Left ventricle myocardium superior (tissue), 1 donor: ENCODE measurements around the gene ASF1B. TPM values are rescaled to one million over a fixed set of nuclear protein-coding genes. Genes with fewer than 3 reads are reported as not detected.
A peak's percentile ranks its signal among the peaks of the same experiment; 100 is the strongest.

ENCODE experiments used
- ATAC-seq: fragments of 200-7000 bp; cut with Tn5 transposase; one replicate; pipeline ENCODE4 v1.9.1; 2020; ENCODE audit warnings: mild to moderate bottlenecking, moderate library complexity
- DNase-seq: peaks from one replicate; pipeline ENCODE4 v3.0.0-alpha.2; 2020
- intact Hi-C: fragments of 100-400 bp; cut with micrococcal nuclease; formaldehyde crosslinking; loops from one replicate; pipeline ENCODE4 v1.11.0; 2022
- total RNA-seq: library from RNA; stranded (reverse); fragmentation: NEBNext Ultra II Directional; extraction: Animal tissue kit (Norgen Biotek cat#: 25700); gene quantifications from one replicate; pipeline ENCODE4 v1.2.1, GENCODE V29; 2021
- donor health status: DM: no; HTN: yes; CAD: no; lungs with severe emphysema.

ASF1B gene
- total RNA-seq, 1 donor from 2014 or later: 1.6 TPM

DNA sequence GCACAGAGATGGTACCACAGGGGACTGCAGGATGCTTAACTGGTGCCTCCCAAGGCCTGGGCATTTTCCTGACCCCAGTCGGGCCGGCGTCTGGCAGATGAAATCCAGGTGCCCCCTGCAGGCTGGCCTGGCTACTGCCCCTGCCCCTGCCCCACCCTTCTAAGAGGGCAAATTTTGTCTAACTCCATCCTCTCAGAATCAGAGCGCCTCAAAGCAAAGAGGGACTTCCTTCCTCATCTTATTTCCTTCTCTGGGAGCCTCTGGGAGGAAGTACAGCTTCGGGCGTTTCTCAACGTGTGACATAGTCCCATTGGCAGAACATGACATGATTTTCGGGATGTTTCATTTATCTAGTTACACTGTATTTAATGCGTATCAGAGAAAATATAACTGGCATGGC is 21.5 kb downstream of the ASF1B start:
- peak; percentile 80 for DNase-seq
- intact Hi-C loops: no loop called here
- no peak for ATAC-seq

DNA sequence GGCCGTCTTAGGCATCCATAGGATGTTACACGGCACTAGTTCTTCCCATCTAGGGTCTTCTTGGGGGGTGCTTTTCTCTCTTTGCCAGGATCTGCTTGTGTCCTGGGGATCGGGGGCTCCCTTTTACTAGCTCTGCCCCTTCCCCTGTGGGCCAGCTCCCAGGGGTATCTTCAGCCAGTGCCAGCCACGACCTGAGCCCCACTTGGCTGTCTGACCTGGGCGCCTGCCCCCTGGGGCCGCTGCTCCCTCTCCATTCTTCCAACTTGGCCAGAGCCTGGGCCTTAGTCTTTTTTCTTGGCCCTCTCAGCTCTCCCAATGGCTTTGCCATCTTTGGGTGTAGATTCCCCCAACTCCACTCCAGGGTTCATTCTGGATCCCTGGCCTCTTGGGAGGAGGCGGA is 21.9 kb downstream of the ASF1B start:
- DNase-seq: no peak
- intact Hi-C loops: no loop called here
- no peak for ATAC-seq

DNA sequence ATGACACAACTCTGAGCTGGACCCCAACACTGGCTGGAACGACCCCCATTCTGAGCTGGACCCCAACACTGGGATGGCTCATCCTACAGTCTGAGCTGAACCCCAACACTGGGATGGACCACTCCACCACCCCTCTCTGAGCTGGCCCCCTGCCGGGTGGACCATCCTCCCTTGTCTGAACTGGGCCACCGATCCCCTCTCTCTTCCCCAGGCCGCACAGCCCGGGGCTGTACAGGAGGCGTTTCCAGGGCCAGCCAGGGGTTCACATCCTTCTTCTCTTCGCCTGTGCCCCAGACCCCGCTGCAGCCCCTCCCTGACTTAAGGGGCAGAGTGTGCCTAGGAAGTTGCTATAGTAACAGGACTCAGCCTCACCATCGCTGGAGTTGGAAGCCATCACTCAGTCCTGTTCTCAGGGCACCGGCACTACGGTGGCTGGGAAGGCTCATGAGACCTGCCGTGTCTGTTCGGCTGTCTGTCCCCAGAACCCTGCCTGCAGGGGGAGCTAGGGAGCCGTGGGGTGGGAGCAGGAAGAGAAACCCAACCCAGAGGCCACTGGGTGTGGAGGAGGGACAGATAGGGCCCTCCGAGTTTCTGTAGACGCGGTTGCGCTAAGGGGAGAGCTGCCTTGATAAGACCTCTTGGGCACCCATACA is 22.5 kb downstream of the ASF1B start:
- ATAC-seq: no peak
- peak; percentile 65 for DNase-seq
- intact Hi-C loops: no loop called here

DNA sequence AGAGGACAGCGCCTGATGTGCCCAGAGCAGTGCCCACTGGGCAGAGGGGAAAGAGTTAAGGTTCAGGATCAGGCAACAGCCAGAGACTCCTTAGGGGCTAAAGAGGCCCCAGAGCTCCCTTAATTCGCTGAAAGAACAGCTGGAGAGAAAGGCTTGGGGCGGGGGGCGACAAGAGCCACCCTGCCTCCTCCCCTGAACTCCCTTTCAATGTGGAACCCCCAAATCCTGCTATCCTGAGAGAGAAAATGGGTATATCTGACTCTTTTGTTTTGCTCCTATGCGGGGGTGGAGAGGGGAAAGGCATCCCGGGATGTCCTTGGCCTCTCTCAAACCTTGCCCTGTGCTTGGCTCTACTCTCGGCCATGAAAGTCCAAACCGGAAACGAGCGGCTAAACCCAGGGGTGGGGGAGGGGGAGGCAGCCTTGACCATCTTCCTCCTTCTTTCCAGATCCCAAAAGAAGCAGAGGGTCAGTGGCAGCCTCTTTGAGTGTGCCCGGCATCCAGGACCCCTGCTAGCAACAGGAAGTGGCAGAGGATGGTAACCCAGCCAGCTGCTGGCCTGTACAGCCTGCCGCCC is 23.5 kb downstream of the ASF1B start:
- ATAC-seq (peak; percentile 34), DNase-seq (peak; percentile 69)
- intact Hi-C loops: no loop called here

DNA sequence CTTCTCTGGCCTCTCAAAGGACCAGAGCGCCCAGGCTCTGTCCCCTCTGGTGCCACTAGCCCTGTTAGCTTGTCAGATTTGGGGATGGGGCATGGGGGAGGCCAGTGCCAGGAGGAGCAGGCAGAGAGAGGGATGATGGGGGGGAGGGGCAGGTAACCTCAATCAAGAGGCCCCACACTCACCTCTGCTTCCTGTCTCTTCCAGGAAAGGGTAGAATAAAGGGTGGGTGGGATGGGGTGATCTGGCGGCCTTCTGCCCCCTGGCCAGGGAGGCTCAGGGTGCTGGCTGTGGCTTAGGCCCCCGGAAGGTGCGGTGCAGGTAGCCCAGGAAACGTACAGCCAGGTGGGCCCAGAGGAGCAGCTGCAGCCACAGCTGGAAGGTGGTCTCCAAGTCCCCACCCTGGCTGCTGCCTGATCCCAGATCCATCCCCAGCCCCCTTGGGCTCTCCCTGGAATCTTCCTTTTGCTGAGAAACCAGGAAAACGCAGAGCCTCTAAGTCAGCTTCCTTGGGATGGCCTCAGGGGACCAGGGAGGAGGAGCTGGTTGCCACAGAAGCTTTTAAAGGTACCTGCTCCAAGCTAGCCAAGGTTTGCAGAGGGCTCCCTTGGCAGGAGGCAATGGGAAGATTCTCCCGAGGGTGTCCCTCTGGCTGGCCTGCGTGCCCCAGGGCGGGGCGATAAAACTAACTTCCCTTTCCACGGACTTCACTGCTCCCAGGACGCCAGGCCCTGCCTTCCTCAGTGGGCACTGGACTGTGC is 24.2 kb downstream of the ASF1B start:
- DNase-seq (peak; percentile 69), ATAC-seq (peak; percentile 16)
- intact Hi-C loops: no loop called here

DNA sequence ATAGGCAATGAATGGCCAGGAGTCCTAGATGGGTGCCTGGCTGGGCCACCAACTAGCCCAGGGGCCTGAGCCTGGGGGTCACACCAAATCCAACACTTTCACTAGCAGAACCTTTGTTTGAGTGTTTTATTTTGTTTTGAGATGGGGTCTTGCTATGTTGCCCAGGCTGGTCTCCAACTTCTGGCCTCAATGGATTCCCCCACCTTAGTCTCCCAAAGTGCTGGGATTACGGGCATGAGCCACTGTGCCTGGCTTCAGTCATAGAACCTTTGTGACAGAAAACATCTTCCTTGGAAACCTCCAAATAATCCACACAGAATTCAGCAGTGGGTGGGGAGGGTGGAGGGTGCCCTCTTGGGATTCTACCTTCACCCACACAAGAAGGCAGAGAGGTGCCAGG is 24.9 kb downstream of the ASF1B start:
- intact Hi-C loops: no loop called here
- ATAC-seq: no peak
- DNase-seq: no peak

DNA sequence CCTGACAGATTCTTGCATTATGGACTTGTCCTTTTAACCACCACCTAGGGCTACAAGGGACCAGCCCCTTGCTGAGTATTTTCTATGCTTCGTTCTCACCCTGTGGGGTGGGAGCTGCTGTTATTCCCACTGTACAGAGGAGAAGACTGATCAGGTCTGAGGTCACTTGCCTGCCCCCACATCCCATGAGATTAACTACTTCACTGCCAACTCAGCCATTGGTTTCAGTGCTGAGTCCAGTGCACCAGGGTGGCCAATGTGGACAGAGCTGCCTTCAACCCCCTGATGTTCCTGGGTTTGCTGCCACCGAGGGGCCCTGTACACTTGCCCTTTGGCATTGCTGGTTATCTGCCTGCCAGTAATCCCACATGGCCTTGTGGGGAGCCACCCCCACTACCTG is 25.7 kb downstream of the ASF1B start:
- intact Hi-C loops: no loop called here
- no peak for DNase-seq
- ATAC-seq: no peak

DNA sequence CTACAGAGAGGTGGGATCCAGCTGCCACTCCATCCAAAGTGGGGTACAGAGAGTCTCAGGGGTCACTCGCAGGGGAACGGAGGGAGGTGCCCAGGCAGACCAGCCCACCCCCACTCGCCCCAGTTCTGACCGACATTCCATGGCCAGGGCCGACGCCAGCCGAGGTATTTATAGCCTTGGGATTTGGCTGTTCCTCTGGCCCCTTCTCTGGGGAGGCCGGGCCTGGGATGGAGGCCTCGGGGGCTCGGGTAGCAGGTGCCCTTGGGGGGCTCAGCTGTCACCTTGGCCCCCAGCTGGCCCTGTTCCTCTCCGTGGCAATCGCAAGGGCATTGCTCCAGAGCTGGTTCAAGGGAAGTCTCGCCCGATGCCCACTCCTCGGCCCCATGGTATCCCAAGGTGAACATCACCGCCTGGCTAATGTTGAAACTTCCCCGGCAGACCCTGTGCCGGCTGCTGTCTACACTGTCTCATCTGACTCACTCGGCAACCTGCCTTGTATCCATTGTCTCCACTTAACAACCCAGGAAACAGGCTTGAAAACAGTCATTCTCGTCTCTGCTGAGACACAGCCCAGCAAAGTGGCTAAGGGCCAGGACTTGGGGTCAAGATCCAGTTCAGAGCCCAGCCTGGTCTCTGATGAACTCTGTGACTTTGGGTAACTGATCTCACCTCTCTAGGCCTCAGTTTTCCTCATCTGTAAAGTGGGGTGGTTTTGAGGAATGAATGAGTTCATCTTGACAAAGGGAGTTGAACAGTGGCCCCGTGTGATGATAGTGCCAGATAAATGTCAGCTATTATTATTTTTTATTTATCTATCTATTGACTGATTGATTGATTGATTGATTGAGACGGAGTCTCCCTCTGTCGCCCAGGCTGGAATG is 28.6 kb downstream of the ASF1B start:
- DNase-seq (peak; percentile 88), ATAC-seq (peak; percentile 91)
- intact Hi-C loops: no loop called here

DNA sequence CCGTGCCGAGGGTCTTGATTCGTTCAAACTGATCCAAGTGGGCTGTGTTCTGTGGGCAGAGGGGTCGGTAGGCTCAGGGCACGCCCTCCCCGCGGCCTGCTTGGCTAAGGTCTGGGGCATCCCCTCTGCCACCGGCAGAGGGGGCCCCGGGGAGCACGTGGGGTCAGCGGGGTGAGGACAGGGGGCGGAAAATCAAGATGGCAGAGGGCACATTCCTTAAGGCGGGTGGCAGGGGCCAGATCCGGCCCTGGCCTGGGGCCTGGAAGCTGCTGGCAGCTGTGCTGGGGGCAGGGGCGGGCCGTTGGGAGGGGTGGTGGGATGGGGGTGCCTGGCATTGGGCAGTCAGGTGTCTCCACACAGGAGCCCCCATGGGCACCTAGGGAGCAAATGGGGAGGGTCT is 29.5 kb downstream of the ASF1B start:
- intact Hi-C loops: no loop called here
- DNase-seq: peak; percentile 54

DNA sequence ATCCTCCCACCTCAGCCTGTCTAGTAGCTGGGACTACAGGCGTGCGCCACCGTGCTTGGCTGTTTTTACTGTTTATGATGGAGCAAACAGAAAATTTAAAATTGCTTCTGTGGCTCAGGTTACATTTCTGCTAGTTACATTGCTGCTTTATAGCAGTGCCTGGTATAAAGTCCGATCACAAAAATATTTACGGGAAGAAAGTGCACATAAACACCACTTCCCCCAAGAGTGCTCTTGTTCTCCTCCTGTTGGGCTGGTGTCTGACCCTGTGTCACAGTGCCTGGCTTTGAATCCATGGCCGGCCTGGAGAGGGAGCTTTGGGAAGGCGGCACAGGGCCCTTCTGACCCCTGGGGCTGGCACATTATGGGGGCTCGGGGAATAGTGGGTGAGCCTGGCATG is 30.7 kb downstream of the ASF1B start:
- intact Hi-C loops: no loop called here
- no peak for DNase-seq
- no peak for ATAC-seq

More for the DNA sequence above, 29.5 kb downstream of the ASF1B start:
- ATAC-seq: peak; percentile 58

DNA sequence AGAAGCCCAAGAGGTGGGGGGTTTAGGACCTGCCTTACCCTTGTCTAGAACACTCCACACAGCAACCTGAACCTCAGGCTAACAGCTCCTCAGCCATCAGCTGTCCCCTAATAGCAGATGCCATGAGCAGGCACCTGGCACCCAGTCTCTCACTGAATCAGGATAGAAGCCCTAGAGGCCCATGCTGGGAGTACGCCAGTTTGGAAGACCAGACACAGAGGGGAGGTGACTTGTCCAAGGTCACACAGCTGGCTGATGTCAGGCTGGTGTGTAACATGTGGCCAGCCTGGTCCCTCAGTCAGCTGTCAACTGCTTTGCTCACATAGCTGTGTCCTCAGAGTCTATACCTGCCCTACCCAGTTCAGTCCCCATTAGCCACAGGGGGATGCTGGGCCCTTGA is 33.1 kb downstream of the ASF1B start:
- no peak for DNase-seq
- intact Hi-C loops: no loop called here

DNA sequence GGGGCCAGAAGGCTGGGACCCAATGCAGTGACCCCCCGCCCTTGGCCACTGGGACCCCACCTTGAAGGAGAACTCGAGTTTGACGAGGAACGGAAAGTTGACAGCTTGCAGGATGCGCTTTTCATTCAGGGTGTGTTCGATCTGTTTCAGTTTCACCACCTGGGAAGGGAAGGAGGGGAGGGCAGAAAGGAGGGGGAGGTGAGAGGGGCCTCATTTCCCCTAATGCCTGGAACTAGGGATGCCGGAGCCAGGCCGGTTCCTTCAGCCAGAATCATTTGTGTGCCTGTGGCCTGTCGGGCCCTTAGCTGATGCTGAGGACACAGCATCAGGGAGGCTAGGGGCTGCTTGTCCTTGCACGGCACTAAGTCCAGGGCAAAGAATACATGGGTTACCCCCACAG is 33.6 kb downstream of the ASF1B start:
- intact Hi-C loops: no loop called here
- ATAC-seq: no peak
- no peak for DNase-seq

More for the DNA sequence above, 33.1 kb downstream of the ASF1B start:
- no peak for ATAC-seq

DNA sequence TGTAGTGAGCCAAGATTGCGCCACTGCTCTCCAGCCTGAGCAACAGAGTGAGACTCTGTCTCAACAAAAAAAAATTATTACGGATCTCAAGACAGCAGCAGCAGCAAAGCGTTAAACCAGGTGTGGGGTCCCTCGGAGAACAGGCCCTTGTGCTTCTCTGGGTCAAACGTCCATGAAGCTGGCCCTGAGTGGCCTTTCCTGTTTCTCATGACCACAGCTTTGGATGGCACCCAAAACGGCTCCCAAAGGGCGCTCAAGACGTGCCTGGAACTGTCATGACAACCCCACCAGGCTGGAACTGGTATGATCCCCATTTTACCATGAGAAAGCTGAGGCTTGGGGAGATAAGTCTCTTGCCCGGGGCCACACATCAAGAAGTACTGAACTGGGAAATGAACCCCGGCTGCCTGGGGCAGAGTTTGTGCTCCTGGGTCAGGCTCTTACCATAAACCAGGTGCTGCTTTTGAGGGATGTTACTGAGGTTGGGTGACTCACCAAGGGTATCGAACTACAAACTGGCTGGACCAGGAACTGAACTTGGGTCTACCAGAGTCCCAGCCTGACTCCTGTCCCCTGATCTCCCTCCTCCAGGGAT is 34.2 kb downstream of the ASF1B start:
- no peak for DNase-seq

DNA sequence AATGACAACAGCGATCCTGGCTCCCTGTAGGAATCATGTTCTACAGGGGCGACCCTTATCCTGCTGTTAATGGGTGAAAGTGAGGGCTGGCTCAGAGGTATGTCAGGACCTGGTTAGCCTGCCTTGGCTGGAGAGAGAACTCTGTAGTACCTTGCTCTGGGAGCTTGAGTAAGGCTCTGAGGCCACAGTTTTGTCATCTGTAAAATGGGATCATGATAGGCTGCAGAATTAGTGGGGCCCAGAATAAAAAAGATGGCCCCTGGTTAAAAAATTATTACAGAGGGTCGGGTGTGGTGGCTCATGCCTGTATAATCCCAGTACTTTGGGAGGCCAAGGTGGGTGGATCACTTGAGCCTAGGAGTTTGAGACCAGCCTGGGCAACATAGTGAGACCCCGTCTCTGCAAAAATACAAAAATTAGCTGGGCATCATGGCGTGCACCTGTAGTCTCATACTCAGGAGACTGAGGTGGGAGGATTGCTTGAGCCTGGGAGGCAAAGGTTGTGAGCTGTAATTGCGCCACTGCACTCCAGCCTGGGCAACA is 35.3 kb downstream of the ASF1B start:
- no peak for ATAC-seq
- intact Hi-C loops: no loop called here

More for the DNA sequence above, 34.2 kb downstream of the ASF1B start:
- intact Hi-C loops: no loop called here
- no peak for ATAC-seq

DNA sequence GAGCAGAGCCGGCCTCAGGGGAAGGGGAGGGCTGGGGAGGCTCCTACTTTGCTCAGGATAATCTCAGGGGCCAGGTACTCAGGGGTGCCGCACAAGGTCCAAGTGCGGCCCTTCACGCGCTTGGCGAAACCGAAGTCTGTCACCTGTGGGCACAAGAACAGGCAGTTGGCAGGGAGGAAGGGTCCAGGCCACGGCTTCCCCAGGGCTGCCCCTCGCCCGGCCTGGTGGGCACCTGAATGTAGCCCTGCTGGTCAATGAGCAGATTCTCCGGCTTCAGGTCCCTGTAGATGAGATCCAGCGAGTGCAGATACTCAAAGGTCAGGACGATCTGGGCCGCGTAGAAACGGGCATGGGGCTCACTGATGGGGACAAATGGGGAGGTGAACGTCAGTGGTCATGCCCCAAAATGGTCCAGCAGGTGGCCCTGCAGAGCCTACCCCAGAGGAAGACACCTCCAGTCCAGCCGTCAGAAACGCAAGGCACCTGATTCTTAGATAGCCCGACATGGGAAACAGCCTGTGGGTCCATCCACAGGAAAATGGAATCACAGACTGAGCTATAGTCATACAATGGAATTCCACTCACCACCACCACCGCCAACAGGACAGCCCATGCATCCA is 38.7 kb downstream of the ASF1B start:
- intact Hi-C loops: no loop called here
- no peak for DNase-seq
- peak; percentile 34 for ATAC-seq

More for the DNA sequence above, 35.3 kb downstream of the ASF1B start:
- no peak for DNase-seq

DNA sequence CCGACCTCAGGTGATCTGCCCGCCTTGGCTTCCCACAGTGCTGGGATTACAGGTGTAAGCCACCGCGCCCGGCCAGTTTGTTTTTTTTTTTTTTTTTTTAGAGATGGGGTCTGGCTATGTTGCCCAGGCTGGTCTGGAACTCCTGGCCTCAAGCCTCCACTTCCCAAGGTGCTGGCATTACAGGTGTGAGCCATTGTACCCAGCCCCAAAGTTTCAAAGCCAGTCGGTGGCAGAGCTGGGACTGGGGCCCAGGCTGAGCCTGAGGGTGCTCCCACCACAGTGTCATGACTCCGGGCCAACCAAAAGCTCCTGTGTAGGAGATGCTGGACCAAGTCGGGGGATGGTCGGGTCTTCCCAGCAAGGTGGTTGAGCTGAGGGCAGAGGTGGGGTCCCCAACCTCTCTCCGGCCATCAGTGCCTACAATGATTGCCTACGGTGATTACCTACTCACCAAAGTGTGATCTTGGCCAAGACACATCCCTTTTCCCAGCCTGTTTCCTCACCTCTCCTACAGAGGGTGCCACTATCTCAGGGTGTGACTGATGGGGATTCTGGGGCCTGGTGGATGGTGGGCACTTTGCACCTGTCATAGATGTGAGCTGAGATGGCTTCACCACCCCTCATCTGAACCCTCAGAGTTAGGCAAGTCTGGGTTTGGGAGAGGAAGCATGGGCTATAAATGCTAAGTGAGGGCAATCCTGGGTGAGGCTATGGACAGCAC is 40.0 kb downstream of the ASF1B start:
- no peak for ATAC-seq
- DNase-seq: no peak
- intact Hi-C loops: no loop called here

DNA sequence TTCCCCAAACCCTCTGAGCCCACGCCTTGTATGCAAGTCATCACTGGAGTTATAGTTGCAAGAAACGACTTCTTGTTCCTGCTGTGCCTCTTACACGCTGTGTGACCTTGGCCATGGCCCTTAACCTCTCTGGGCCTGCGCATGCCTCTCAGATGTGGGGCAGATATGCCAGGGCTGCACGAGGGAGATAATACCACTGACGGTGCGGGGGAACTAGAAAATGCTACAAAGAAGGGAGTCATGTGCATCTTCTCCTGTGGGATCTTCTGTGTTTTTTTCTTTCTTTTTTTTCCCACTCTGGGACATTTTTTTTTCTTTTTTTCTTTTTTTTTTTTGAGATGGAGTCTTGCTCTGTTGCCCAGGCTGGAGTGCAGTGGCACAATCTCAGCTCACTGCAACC is 41.5 kb downstream of the ASF1B start:
- ATAC-seq (no peak), DNase-seq (no peak)
- intact Hi-C loops: no loop called here
